Pancreas (tissue), 10 donors: ENCODE measurements around the gene VDAC1. TPM values are rescaled to one million over a fixed set of nuclear protein-coding genes. Genes with fewer than 3 reads are reported as not detected.
"Not testable (repeated sequence)": the region's sequence is repeated elsewhere in the genome, so short reads cannot be mapped to it uniquely, and the experiment has no call there.

ENCODE experiments used
- ATAC-seq, 4 donors: fragments of 200-7000 bp; cut with Tn5 transposase; one replicate each; pipeline versions ENCODE4 v1.8.0 to v1.9.1; 2020; ENCODE audit warnings: mild to moderate bottlenecking in 4 of 4, moderate library complexity in 4 of 4
- DNase-seq, 6 donors: peaks; one replicate each; pipeline ENCODE4 v3.0.0-alpha.2; 2020
- FAIRE-seq: peaks from 2 replicates; lab custom pipeline; 2012; peaks lifted over from hg19 to GRCh38; lab: Jason Lieb, UNC
- H3K27ac ChIP-seq, 4 donors: fragments of 200-600 bp; sonication (generic); 1 replicate in 3 of 4; 2 replicates in 1 of 4; pipeline versions ENCODE4 v1.5.0 to v1.8.0; 2020
- H3K27me3 ChIP-seq, 4 donors: fragments of 200-600 bp; one replicate each; pipeline ENCODE4 v1.8.0; 2021
- H3K36me3 ChIP-seq, 3 donors: fragments of 200-600 bp; sonication (generic) in 1 of 3; one replicate each; pipeline versions ENCODE4 v1.5.0 to v1.8.0; 2020 to 2021
- H3K4me1 ChIP-seq, 3 donors: fragments of 200-600 bp; one replicate each; pipeline ENCODE4 v1.8.0; 2021
- H3K4me3 ChIP-seq, 4 donors: fragments of 200-600 bp; sonication (generic) in 2 of 4; one replicate each; pipeline versions ENCODE4 v1.5.0 to v1.8.0; 2020 to 2021
- H3K9me3 ChIP-seq, 4 donors: fragments of 200-600 bp; one replicate each; pipeline ENCODE4 v1.8.0; 2021
- WGBS, 2 donors: extraction: QIAGEN DNeasy Blood & Tissue Kit; methylation state at CpG; one replicate each; pipeline ENCODE4 v1.1.7; 2013; 5-methylcytosine and 5-hydroxymethylcytosine counted together
- intact Hi-C, 3 donors: fragments of 100-400 bp; cut with DNase I; formaldehyde crosslinking; loops; one replicate each; pipeline versions ENCODE4 v1.11.1 to v1.14.2; 2022
- polyA plus RNA-seq, 2 donors: library from polyadenylated mRNA; stranded (reverse); fragments of 200-250 nt; gene quantifications; one replicate each; pipeline ENCODE4 v1.2.3, GENCODE V29; 2013
- total RNA-seq, 6 donors: library from RNA; stranded (reverse); fragmentation: NEBNext Ultra II Directional in 4 of 6; extraction: Animal tissue kit (Norgen Biotek cat#: 25700) in 4 of 6; gene quantifications; one replicate each; pipeline versions ENCODE4 v1.2.1 to v1.2.4, GENCODE V29; 2021 to 2023
- TF ChIP-seq, protein P1 (sequence below), 4 donors: fragments of 200-600 bp; sonication (generic) in 3 of 4; IDR thresholded peaks; one replicate each; pipeline versions ENCODE4 v1.5.0 to v1.8.0; 2021; ENCODE audit warnings: antibody characterized with exemption in 4 of 4
- donor health status: healthy with polysubstance abuse.
- donor health status: DM: no; HTN: no; CAD: no; lungs with moderate emphysema.
- donor health status: DM: no; HTN: no; CAD: no.
- donor health status: control.
- donor health status: control.
- donor health status: Bipolar disorder and iron deficiency.
- donor health status: DM: yes; HTN: yes; CAD: no.
- donor health status: DM: no; HTN: no; CAD: no.
- donor health status: DM: no; HTN: no; CAD: no.
- donor health status: DM: yes; HTN: yes; CAD: no.

VDAC1 gene
- total and polyA plus RNA-seq, 8 donors = 41.8 to 87.8 (median 63.4) TPM

GRCh38 chr5:133957080-133957479, 47.7 kb downstream of the VDAC1 start:
- Histone ChIP-seq H3K9me3 (no peaks in the 10 kb centered on the region), H3K4me1 (peaks cover 0 to 7% (median 4%) of the 10 kb centered on the region in 3 donors), H3K27me3 (no peaks in the 10 kb centered on the region), H3K36me3 (peaks cover 0 to 8% (median 0%) of the 10 kb centered on the region in 3 donors), H3K4me3 (no peak overlapping the region), H3K27ac (no peak overlapping the region)
- no peak for FAIRE-seq
- 96 to 97% methylated on average over 4 of the region's 4 CpGs for WGBS, 2 donors
- no peak for ATAC-seq
- no peak for DNase-seq
- TF ChIP-seq, protein P1, sequence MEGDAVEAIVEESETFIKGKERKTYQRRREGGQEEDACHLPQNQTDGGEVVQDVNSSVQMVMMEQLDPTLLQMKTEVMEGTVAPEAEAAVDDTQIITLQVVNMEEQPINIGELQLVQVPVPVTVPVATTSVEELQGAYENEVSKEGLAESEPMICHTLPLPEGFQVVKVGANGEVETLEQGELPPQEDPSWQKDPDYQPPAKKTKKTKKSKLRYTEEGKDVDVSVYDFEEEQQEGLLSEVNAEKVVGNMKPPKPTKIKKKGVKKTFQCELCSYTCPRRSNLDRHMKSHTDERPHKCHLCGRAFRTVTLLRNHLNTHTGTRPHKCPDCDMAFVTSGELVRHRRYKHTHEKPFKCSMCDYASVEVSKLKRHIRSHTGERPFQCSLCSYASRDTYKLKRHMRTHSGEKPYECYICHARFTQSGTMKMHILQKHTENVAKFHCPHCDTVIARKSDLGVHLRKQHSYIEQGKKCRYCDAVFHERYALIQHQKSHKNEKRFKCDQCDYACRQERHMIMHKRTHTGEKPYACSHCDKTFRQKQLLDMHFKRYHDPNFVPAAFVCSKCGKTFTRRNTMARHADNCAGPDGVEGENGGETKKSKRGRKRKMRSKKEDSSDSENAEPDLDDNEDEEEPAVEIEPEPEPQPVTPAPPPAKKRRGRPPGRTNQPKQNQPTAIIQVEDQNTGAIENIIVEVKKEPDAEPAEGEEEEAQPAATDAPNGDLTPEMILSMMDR (IDR thresholded peaks at IDR 0.05) = no peak
- intact Hi-C loops = no loop called here

DNA sequence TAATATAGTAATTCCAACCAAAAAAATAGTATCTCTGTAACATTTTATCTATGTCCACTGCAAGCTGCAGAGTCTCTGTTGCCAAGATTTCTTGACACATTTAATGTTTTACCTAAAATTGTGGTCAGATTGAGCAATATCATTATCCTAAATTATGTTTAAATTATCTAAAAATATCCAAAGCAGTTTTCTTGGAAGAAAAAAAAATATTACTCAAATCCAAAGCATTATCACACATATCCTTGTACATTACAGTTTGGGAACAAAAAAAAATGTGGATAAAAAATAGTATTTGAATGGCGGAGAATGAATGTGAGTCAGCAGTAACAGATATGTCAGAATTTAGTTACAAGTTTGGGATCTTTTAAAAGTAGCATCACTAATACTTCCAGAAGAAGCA, 48.6 kb downstream of the VDAC1 start:
- H3K9me3 ChIP-seq, H3K4me1 ChIP-seq, H3K36me3 ChIP-seq, intact Hi-C loops, DNase-seq, H3K27me3 ChIP-seq, FAIRE-seq, H3K27ac ChIP-seq, H3K4me3 ChIP-seq, ATAC-seq: not testable (repeated sequence)
- 93 to 100% methylated on average over 1 of the region's 1 CpG for WGBS, 2 donors

- H3K4me1 ChIP-seq = peaks cover 0 to 7% (median 4%) of the 10 kb centered on the region in 3 donors
- no peaks in the 10 kb centered on the region for H3K9me3 ChIP-seq
- DNase-seq (peak in 1 of 6 donors; percentile 4), ATAC-seq (peak in 3 of 4 donors; percentile 7 to 12 (median 11)), FAIRE-seq (no peak)
- H3K27ac ChIP-seq = no peak overlapping the region
- H3K27me3 ChIP-seq = no peaks in the 10 kb centered on the region
- WGBS, 2 donors = 85 to 86% methylated on average over 10 of the region's 10 CpGs
- intact Hi-C loops = no loop called here
- peaks cover 0 to 8% (median 0%) of the 10 kb centered on the region in 3 donors for H3K36me3 ChIP-seq
- H3K4me3 ChIP-seq = no peak overlapping the region
- TF ChIP-seq, protein P1 (IDR thresholded peaks at IDR 0.05) = no peak
These were observed 51.1 kb downstream of the VDAC1 start for GRCh38 chr5:133953568-133954145.

GRCh38 chr5:133952729-133953567, 51.8 kb downstream of the VDAC1 start:
- ATAC-seq = peak in 3 of 4 donors; percentile 72 to 82 (median 79)
- Histone ChIP-seq H3K27me3 (no peaks in the 10 kb centered on the region), H3K27ac (no peak overlapping the region), H3K4me3 (no peak overlapping the region), H3K9me3 (no peaks in the 10 kb centered on the region), H3K36me3 (peaks cover 0 to 5% (median 0%) of the 10 kb centered on the region in 3 donors), H3K4me1 (peaks cover 0 to 7% (median 4%) of the 10 kb centered on the region in 3 donors)
- intact Hi-C loops = no loop called here
- WGBS, 2 donors = 76 to 77% methylated on average over 10 of the region's 10 CpGs
- no peak for FAIRE-seq
- TF ChIP-seq, protein P1 (IDR thresholded peaks at IDR 0.05) = no peak
- peak in 1 of 6 donors; percentile 15 for DNase-seq

- Histone ChIP-seq H3K9me3 (no peaks in the 10 kb centered on the region), H3K36me3 (no peaks in the 10 kb centered on the region), H3K4me3 (no peak overlapping the region), H3K27ac (no peak overlapping the region), H3K4me1 (peaks cover 0 to 4% (median 0%) of the 10 kb centered on the region in 3 donors), H3K27me3 (no peaks in the 10 kb centered on the region)
- ATAC-seq = peak; percentile 34 to 58 (median 46)
- no peak for FAIRE-seq
- intact Hi-C loops = no loop called here
- DNase-seq = no peak
- TF ChIP-seq, protein P1 (IDR thresholded peaks at IDR 0.05) = no peak
- WGBS, 2 donors = 76 to 81% methylated on average over 7 of the region's 7 CpGs
These were observed 53.8 kb downstream of the VDAC1 start for GRCh38 chr5:133950821-133951612.
